Thyroid gland (tissue), 4 donors: Measurements from ENCODE around the gene ZBTB16.

Source experiments
- CTCF ChIP-seq, 6 experiments: fragments of 200-600 bp in 3 of 6; fragments of 450-650 bp in 3 of 6; sonication (generic) in 3 of 6; IDR thresholded peaks; one replicate each; pipeline ENCODE4 v1.5.1; 2016 to 2019; ENCODE audit warnings: antibody characterized with exemption in 6 of 6, mild to moderate bottlenecking in 2 of 6, inconsistent platforms in 1 of 6, moderate library complexity in 1 of 6
- POLR2A ChIP-seq, 2 donors: fragments of 450-650 bp; IDR thresholded peaks; one replicate each; pipeline ENCODE4 v1.6.1; 2017; ENCODE audit warnings: antibody characterized with exemption in 2 of 2, mild to moderate bottlenecking in 2 of 2, moderate library complexity in 1 of 2

GRCh38 chr11:114166362-114166761, 106.9 kb downstream of the ZBTB16 start:
- TF ChIP-seq POLR2A (IDR thresholded peaks at IDR 0.05) (no peak), CTCF (IDR thresholded peaks at IDR 0.05) (no peak)
